PC-9 (cell line): Measurements from ENCODE around the gene ZNF397. TPM values are rescaled to one million over a fixed set of nuclear protein-coding genes. Genes with fewer than 3 reads are reported as not detected.
"Not testable (repeated sequence)": the region's sequence is repeated elsewhere in the genome, so short reads cannot be mapped to it uniquely, and the experiment has no call there.

ENCODE experiments used
- BruUV-seq: library from RNA; stranded (reverse); fragments of 400-500 nt; replicated peaks from 2 replicates; lab custom pipeline; 2021; lab: Mats Ljungman, UMichigan
- CTCF ChIA-PET: fragments of 300-600 bp; sonication (Branson Sonifier 250); formaldehyde crosslinking; loops from one replicate; lab custom pipeline; 2022; ENCODE audit warnings: antibody characterized with exemption; lab: Charles Lee
- POLR2A ChIA-PET: fragments of 300-600 bp; sonication (Branson Sonifier 250); formaldehyde crosslinking; loops from one replicate; lab custom pipeline; 2022; ENCODE audit warnings: antibody characterized with exemption; ENCODE audit not compliant: unreplicated experiment; lab: Charles Lee
- DNase-seq, 2 experiments: peaks; one replicate each; pipeline versions ENCODE4 v3.0.0 to v3.0.0-alpha.2; 2015 to 2022; ENCODE audit warnings: mixed read lengths in 1 of 2
- H2AFZ ChIP-seq: fragments of 200-600 bp; sonication (generic); 2 replicates; pipeline ENCODE4 v1.8.1; 2017; ENCODE audit warnings: antibody characterized with exemption
- H3F3A ChIP-seq: fragments of 200-600 bp; sonication (generic); 2 replicates; pipeline ENCODE4 v1.8.1; 2017; ENCODE audit warnings: antibody characterized with exemption, mild to moderate bottlenecking, low read depth; ENCODE audit not compliant: insufficient read depth
- H3K27ac ChIP-seq: fragments of 200-600 bp; sonication (generic); 2 replicates; pipeline ENCODE4 v1.6.1; 2016; ENCODE audit warnings: mixed run types
- H3K27me3 ChIP-seq: fragments of 200-600 bp; sonication (generic); 2 replicates; pipeline ENCODE4 v1.6.1; 2016; ENCODE audit warnings: low read depth, mixed run types; ENCODE audit not compliant: insufficient read depth
- H3K36me3 ChIP-seq: fragments of 200-600 bp; sonication (generic); 2 replicates; pipeline ENCODE4 v1.6.1; 2016; ENCODE audit warnings: low read depth, mixed run types
- H3K4me1 ChIP-seq: fragments of 200-600 bp; sonication (generic); replicated peaks from 2 replicates; pipeline ENCODE4 v1.6.1; 2016; ENCODE audit warnings: mixed run types; ENCODE audit not compliant: insufficient read depth
- H3K4me2 ChIP-seq: fragments of 200-600 bp; sonication (generic); 2 replicates; pipeline ENCODE4 v1.6.1; 2017; ENCODE audit warnings: mixed run types
- H3K4me3 ChIP-seq: fragments of 200-600 bp; sonication (generic); 2 replicates; pipeline ENCODE4 v1.6.1; 2016; ENCODE audit warnings: mixed run types
- H3K79me2 ChIP-seq: fragments of 200-600 bp; sonication (generic); 2 replicates; pipeline ENCODE4 v1.6.1; 2017; ENCODE audit warnings: low read depth, mixed run types
- H3K9me2 ChIP-seq: fragments of 200-600 bp; sonication (generic); 2 replicates; pipeline ENCODE4 v1.8.1; 2017; ENCODE audit warnings: mild to moderate bottlenecking; ENCODE audit not compliant: insufficient read depth
- H3K9me3 ChIP-seq: fragments of 200-600 bp; sonication (generic); 2 replicates; pipeline ENCODE4 v1.8.1; 2016; ENCODE audit warnings: low read depth; ENCODE audit not compliant: insufficient read depth
- H4K20me1 ChIP-seq: fragments of 200-600 bp; sonication (generic); 2 replicates; pipeline ENCODE4 v1.8.1; 2017; ENCODE audit not compliant: insufficient read depth
- CTCF ChIP-seq: fragments of 200-600 bp; sonication (generic); conservative IDR thresholded peaks from 2 replicates; pipeline ENCODE4 v1.6.1; 2017; ENCODE audit warnings: mixed run types, antibody characterized with exemption, mild to moderate bottlenecking, moderate library complexity
- EZH2 ChIP-seq: fragments of 200-600 bp; sonication (generic); IDR thresholded peaks from 2 replicates; pipeline ENCODE4 v1.8.0; 2017; ENCODE audit warnings: antibody characterized with exemption, low read depth
- intact Hi-C: fragments of 100-400 bp; cut with micrococcal nuclease; formaldehyde crosslinking; loops from one replicate; pipeline ENCODE4 v1.10.0; 2022; ENCODE audit not compliant: unreplicated experiment
- total RNA-seq: library from RNA; stranded (reverse); gene quantifications from 2 replicates; pipeline ENCODE4 v1.2.3, GENCODE V29; 2021

ZNF397 gene
- total RNA-seq, 1 experiment from 2014 or later, result 9.3 TPM

DNA sequence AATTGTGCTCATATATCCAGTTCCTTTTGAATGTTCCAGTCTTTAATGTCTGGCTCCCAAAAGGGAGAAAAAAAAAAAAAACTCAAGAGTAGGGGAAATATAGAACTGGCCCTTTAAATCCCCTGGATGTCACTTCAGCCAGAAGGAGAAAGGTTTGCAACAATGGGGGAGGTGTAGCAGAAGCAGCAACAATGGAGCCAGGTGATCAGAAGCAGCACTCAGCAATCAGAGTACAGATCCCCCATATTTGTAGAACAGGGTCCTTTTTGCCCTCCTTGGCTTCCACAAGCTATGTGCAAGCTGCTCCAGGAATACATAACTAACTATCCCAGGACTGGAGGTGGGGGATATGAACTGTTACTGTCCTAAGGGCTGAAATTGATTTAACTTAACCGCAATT lies 25.8 kb upstream of the ZNF397 start:
- Histone ChIP-seq H3K27me3 (no peaks in the 10 kb centered on the region), H3F3A (no peaks in the 10 kb centered on the region), H3K9me2 (no peaks in the 10 kb centered on the region), H3K79me2 (no peaks in the 10 kb centered on the region), H3K4me1 (no peaks in the 10 kb centered on the region), H4K20me1 (no peaks in the 10 kb centered on the region), H3K4me3 (no peak overlapping the region), H3K9me3 (no peaks in the 10 kb centered on the region), H2AFZ (no peak overlapping the region), H3K4me2 (no peak overlapping the region), H3K36me3 (no peaks in the 10 kb centered on the region), H3K27ac (no peak overlapping the region)
- no peak for DNase-seq
- POLR2A ChIA-PET, result no interaction called here
- intact Hi-C loops, result no loop called here
- no peak for TF ChIP-seq CTCF
- TF ChIP-seq EZH2, result no peak
- CTCF ChIA-PET, result no interaction called here
- BruUV-seq, result no TSS peak

DNA sequence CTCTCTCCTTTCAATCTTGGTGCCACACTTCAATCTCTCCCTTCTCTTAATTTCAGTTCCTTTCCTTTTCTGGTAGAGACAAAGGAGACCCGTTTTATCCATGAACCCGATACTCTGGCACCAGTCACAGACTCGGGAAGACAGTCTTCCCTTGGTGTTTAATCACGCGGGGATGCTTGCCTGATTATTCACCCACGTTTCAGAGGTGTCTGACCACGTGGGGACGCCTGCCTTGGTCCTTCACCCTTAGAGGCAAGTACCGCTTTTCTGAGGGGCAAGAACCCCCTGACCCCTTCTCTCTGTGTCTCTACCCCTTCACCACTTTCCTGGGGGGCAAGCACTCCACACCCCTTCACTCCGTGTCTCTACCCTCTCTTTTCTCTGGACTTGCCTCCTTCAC lies 24.2 kb upstream of the ZNF397 start:
- intact Hi-C loops, result not testable (repeated sequence)

DNA sequence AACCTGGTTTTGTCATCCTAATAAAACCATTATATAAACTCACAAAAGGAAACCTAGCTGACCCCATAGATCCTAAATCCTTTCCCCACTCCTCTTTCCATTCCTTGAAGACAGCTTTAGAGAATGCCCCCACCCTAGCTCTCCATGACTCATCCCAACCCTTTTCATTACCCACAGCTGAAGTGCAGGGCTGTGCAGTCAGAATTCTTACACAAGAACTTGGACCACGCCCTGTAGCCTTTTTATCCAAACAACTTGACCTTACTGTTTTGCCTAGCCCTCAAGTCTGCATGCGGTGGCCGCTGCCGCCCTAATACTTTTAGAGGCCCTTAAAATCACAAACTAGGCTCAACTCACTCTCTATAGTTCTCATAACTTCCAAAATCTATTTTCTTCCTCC lies 21.5 kb upstream of the ZNF397 start:
- H2AFZ ChIP-seq, CTCF ChIA-PET, H3K9me3 ChIP-seq, H3F3A ChIP-seq, DNase-seq, H3K4me3 ChIP-seq, H3K79me2 ChIP-seq, intact Hi-C loops, BruUV-seq, H4K20me1 ChIP-seq, H3K9me2 ChIP-seq, H3K4me1 ChIP-seq, H3K27me3 ChIP-seq, H3K27ac ChIP-seq, H3K36me3 ChIP-seq, H3K4me2 ChIP-seq, POLR2A ChIA-PET: not testable (repeated sequence)

More for the DNA sequence above, 24.2 kb upstream of the ZNF397 start:
- H3K4me1 ChIP-seq, H3F3A ChIP-seq, H4K20me1 ChIP-seq, H3K9me3 ChIP-seq, H3K79me2 ChIP-seq, POLR2A ChIA-PET, H3K27ac ChIP-seq, CTCF ChIA-PET, H3K9me2 ChIP-seq, H2AFZ ChIP-seq, BruUV-seq, H3K4me2 ChIP-seq, H3K4me3 ChIP-seq, H3K27me3 ChIP-seq, DNase-seq, H3K36me3 ChIP-seq: not testable (repeated sequence)

DNA sequence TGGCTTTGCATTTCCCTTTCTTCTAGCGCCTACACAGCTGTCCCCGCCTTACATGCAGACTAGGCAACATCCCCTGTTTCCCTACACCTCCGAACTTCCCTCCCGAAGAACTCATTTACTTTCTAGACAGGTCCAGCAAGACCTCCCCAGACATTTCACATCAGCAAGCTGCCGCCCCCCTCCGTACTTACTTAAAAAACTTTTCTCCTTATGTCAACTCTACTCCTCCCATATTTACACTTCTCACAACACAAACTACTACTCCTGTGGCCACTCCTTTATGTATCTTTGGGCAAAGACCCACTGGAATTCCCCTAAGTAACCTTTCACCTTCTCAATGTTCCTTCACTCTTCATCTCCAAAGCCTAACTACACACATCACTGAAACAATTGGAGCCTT lies 20.4 kb upstream of the ZNF397 start:
- Histone ChIP-seq H3K27ac (no peak overlapping the region), H3K36me3 (no peaks in the 10 kb centered on the region), H3K9me2 (no peaks in the 10 kb centered on the region), H3K4me1 (no peaks in the 10 kb centered on the region), H3F3A (no peaks in the 10 kb centered on the region), H3K4me2 (no peak overlapping the region), H3K4me3 (no peak overlapping the region), H3K79me2 (no peaks in the 10 kb centered on the region), H2AFZ (no peak overlapping the region), H4K20me1 (no peaks in the 10 kb centered on the region), H3K27me3 (no peaks in the 10 kb centered on the region), H3K9me3 (no peaks in the 10 kb centered on the region)
- POLR2A ChIA-PET, result no interaction called here
- CTCF ChIA-PET, result no interaction called here
- no TSS peak for BruUV-seq
- TF ChIP-seq CTCF (no peak), EZH2 (no peak)
- intact Hi-C loops, result no loop called here
- DNase-seq, result no peak
